Measurements from ENCODE around the gene EIF5. TPM values are rescaled to one million over a fixed set of nuclear protein-coding genes. Genes with fewer than 3 reads are reported as not detected.

EIF5 gene
- total and polyA plus RNA-seq, 2 of the 4 experiments (the other 2 are of a cell fraction) = 181 to 241 TPM

- no peaks in the 10 kb centered on the region for H3K79me1 ChIP-seq (ENCODE audit: low read depth in 1 of 2, low read length in 2 of 2)
- ATAC-seq (ENCODE audit: low read depth) (peak; percentile 68), DNase-seq (peak; percentile 74)
- H4K8ac ChIP-seq (ENCODE audit: low read depth in 2 of 2, low read length in 2 of 2) = peak overlapping the region; percentile 77 to 80; a peak in 3 of 4 replicates
- peaks cover 3% of the 10 kb centered on the region for H3K4me1 ChIP-seq (ENCODE audit: control insufficient read depth, insufficient read depth, low read length)
- H3K36me3 ChIP-seq (ENCODE audit: control insufficient read depth, insufficient read depth, low read length) = no peaks in the 10 kb centered on the region
- H3K56ac ChIP-seq (ENCODE audit: extremely low read depth, insufficient read depth, low read length) = no peak overlapping the region
- ChIA-PET CTCF (no interaction called here), POLR2A (ENCODE audit: unreplicated experiment) (no interaction called here)
- H3K27me3 ChIP-seq (ENCODE audit: control insufficient read depth, insufficient read depth, low read length) = peaks cover 5% of the 10 kb centered on the region; the same call in 1 of the 2 replicates
- H3K9ac ChIP-seq (ENCODE audit: low read depth, low read length) = no peak overlapping the region
- H3K9me3 ChIP-seq (ENCODE audit: control insufficient read depth, insufficient read depth, low read length) = no peaks in the 10 kb centered on the region
- H3K23ac ChIP-seq (ENCODE audit: low read depth, low read length) = no peak overlapping the region
- dilution Hi-C loops (cut with HindIII; ENCODE audit: low sequenced_read_pairs, unreplicated experiment) = no loop called here
- no peak overlapping the region for H3K18ac ChIP-seq (ENCODE audit: low read depth, low read length)
- in situ Hi-C loops (cut with MboI; ENCODE audit: low sequenced_read_pairs) = no loop called here
- H2BK20ac ChIP-seq (ENCODE audit: low read depth, low read length) = no peak overlapping the region
- intact Hi-C loops (cut with micrococcal nuclease) = no loop called here
- H2BK15ac ChIP-seq (ENCODE audit: low read depth, low read length) = 0 out of 3 replicates have a peak overlapping the region, but pooled peaks have one; percentile 39
- H3K4ac ChIP-seq (ENCODE audit: low read depth, low read length) = peak overlapping the region; percentile 48; the same call in 1 of the 2 replicates
- BruUV-seq (replicated peaks) = no TSS peak
- TF ChIP-seq CEBPB (IDR thresholded peaks at IDR 0.05; ENCODE audit: low read depth, low read length) (peak; percentile 74), BHLHE40 (IDR thresholded peaks at IDR 0.05; ENCODE audit: low read depth, low read length) (no peak), MAZ (IDR thresholded peaks at IDR 0.05; ENCODE audit: borderline replicate concordance, low read depth, low read length) (no peak), MXI1 (IDR thresholded peaks at IDR 0.05; ENCODE audit: borderline replicate concordance, low read depth, low read length) (no peak), CHD1 (IDR thresholded peaks at IDR 0.05; ENCODE audit: low read depth, low read length) (no peak), ELK1 (IDR thresholded peaks at IDR 0.05; ENCODE audit: borderline replicate concordance, low read depth, low read length) (no peak), SMC3 (IDR thresholded peaks at IDR 0.05; ENCODE audit: low read depth, low read length) (no peak)
- H4K91ac ChIP-seq (ENCODE audit: insufficient read depth, low read depth, low read length) = peak overlapping the region; percentile 32; the same call in 1 of the 2 replicates
- no peaks in the 10 kb centered on the region for H3K9me1 ChIP-seq (ENCODE audit: insufficient read depth, low read length)
- peak overlapping the region; percentile 10; the same call in 1 of the 2 replicates for H3K14ac ChIP-seq (replicated peaks; ENCODE audit: low read depth, low read length)
- peak overlapping the region; percentile 25 for H3K27ac ChIP-seq (ENCODE audit: insufficient read depth, low read length)
- H2AK5ac ChIP-seq (ENCODE audit: low read depth, low read length) = peak overlapping the region; percentile 67; the same call in 1 of the 2 replicates
- H2AK9ac ChIP-seq (replicated peaks; ENCODE audit: low read depth, low read length, poor library complexity) = no peak overlapping the region
- peak overlapping the region; percentile 13 for H2BK5ac ChIP-seq (ENCODE audit: low read depth, low read length, poor library complexity, severe bottlenecking)
- H4K20me1 ChIP-seq (ENCODE audit: insufficient read depth, low read length) = no peaks in the 10 kb centered on the region
- no peak overlapping the region for H3K4me3 ChIP-seq (ENCODE audit: insufficient read depth, low read depth, low read length)
- 48% methylated on average over 6 of the region's 14 CpGs; no CpG with 5 or more reads in 1 of the 2 experiments for WGBS, 2 experiments (ENCODE audit: extremely low coverage in 2 of 2, insufficient read length in 1 of 2)
- no peak overlapping the region for H3K4me2 ChIP-seq (ENCODE audit: low read depth, low read length)
- 0 out of 2 replicates have a peak overlapping the region, but pooled peaks have one; percentile 10 for H4K5ac ChIP-seq (ENCODE audit: low read depth, low read length)
- H2BK120ac ChIP-seq (ENCODE audit: low read depth, low read length) = no peak overlapping the region
- peak overlapping the region; percentile 86 for H2AFZ ChIP-seq (replicated peaks; ENCODE audit: low read length, poor library complexity)
These were observed 18.6 kb upstream of the EIF5 start for GRCh38 chr14:103315351-103315911.
